IPS-15b (cell line): ENCODE measurements around the gene ZPBP.

Source experiments
- H3K27me3 ChIP-seq: one replicate; pipeline ENCODE4 v1.6.1; 2013; ENCODE audit warnings: low read length; ENCODE audit not compliant: control insufficient read depth, insufficient read depth
- H3K36me3 ChIP-seq: one replicate; pipeline ENCODE4 v1.6.1; 2013; ENCODE audit warnings: low read length; ENCODE audit not compliant: control insufficient read depth, insufficient read depth
- H3K4me1 ChIP-seq: one replicate; pipeline ENCODE4 v1.6.1; 2013; ENCODE audit warnings: mild to moderate bottlenecking, low read length; ENCODE audit not compliant: control insufficient read depth, insufficient read depth
- H3K4me3 ChIP-seq: one replicate; pipeline ENCODE4 v1.5.1; 2013; ENCODE audit warnings: low read depth, low read length
- H3K9ac ChIP-seq: one replicate; pipeline ENCODE4 v1.6.1; 2013; ENCODE audit warnings: low read depth, mild to moderate bottlenecking, low read length
- H3K9me3 ChIP-seq: one replicate; pipeline ENCODE4 v1.6.1; 2013; ENCODE audit warnings: mild to moderate bottlenecking, low read length; ENCODE audit not compliant: control insufficient read depth, insufficient read depth

Gene ZPBP

GRCh38 chr7:50092579-50093491 lies at the start of gene ZPBP:
Gene ZPBP, minus strand, starts transcription at chr7:50093246. Its CDS starts 52 bp downstream, at chr7:50093194.
- Histone ChIP-seq H3K27me3 (peaks cover 5% of the 10 kb centered on the region), H3K36me3 (no peaks in the 10 kb centered on the region), H3K4me1 (no peaks in the 10 kb centered on the region), H3K9ac (no peak within 1 kb of the TSS), H3K9me3 (no peaks in the 10 kb centered on the region), H3K4me3 (peak within 1 kb of the TSS; percentile 43)

- no peak overlapping the region for H3K4me3 ChIP-seq
- no peaks in the 10 kb centered on the region for H3K9me3 ChIP-seq
- no peaks in the 10 kb centered on the region for H3K27me3 ChIP-seq
- H3K36me3 ChIP-seq = no peaks in the 10 kb centered on the region
- no peaks in the 10 kb centered on the region for H3K4me1 ChIP-seq
- H3K9ac ChIP-seq = no peak overlapping the region
These were observed 49.5 kb upstream of the ZPBP start for GRCh38 chr7:50142425-50143017.

- no peaks in the 10 kb centered on the region for H3K4me1 ChIP-seq
- H3K27me3 ChIP-seq = no peaks in the 10 kb centered on the region
- H3K4me3 ChIP-seq = no peak overlapping the region
- no peaks in the 10 kb centered on the region for H3K36me3 ChIP-seq
- H3K9ac ChIP-seq = no peak overlapping the region
- no peaks in the 10 kb centered on the region for H3K9me3 ChIP-seq
These were observed 48.8 kb upstream of the ZPBP start for GRCh38 chr7:50141854-50142253.

- Histone ChIP-seq H3K4me3 (no peak overlapping the region), H3K4me1 (no peaks in the 10 kb centered on the region), H3K9ac (no peak overlapping the region), H3K9me3 (no peaks in the 10 kb centered on the region), H3K36me3 (no peaks in the 10 kb centered on the region), H3K27me3 (no peaks in the 10 kb centered on the region)
These were observed 48.1 kb upstream of the ZPBP start for GRCh38 chr7:50141131-50141530.

GRCh38 chr7:50140688-50141087 lies 47.6 kb upstream of the ZPBP start:
- H3K36me3 ChIP-seq = no peaks in the 10 kb centered on the region
- no peaks in the 10 kb centered on the region for H3K9me3 ChIP-seq
- H3K4me3 ChIP-seq = no peak overlapping the region
- H3K4me1 ChIP-seq = no peaks in the 10 kb centered on the region
- H3K27me3 ChIP-seq = no peaks in the 10 kb centered on the region
- H3K9ac ChIP-seq = no peak overlapping the region

- no peaks in the 10 kb centered on the region for H3K9me3 ChIP-seq
- no peak overlapping the region for H3K4me3 ChIP-seq
- H3K27me3 ChIP-seq = no peaks in the 10 kb centered on the region
- no peak overlapping the region for H3K9ac ChIP-seq
- no peaks in the 10 kb centered on the region for H3K36me3 ChIP-seq
- H3K4me1 ChIP-seq = no peaks in the 10 kb centered on the region
These were observed 45.1 kb upstream of the ZPBP start for GRCh38 chr7:50138101-50138500.

GRCh38 chr7:50125766-50126165 lies 32.7 kb upstream of the ZPBP start:
- Histone ChIP-seq H3K36me3 (no peaks in the 10 kb centered on the region), H3K4me3 (no peak overlapping the region), H3K9me3 (no peaks in the 10 kb centered on the region), H3K4me1 (no peaks in the 10 kb centered on the region), H3K27me3 (no peaks in the 10 kb centered on the region), H3K9ac (no peak overlapping the region)

GRCh38 chr7:50121286-50121685 lies 28.2 kb upstream of the ZPBP start:
- Histone ChIP-seq H3K9ac (no peak overlapping the region), H3K4me1 (no peaks in the 10 kb centered on the region), H3K4me3 (no peak overlapping the region), H3K36me3 (no peaks in the 10 kb centered on the region), H3K9me3 (no peaks in the 10 kb centered on the region), H3K27me3 (no peaks in the 10 kb centered on the region)

- no peaks in the 10 kb centered on the region for H3K36me3 ChIP-seq
- H3K9ac ChIP-seq = no peak overlapping the region
- no peaks in the 10 kb centered on the region for H3K9me3 ChIP-seq
- no peaks in the 10 kb centered on the region for H3K4me1 ChIP-seq
- H3K4me3 ChIP-seq = no peak overlapping the region
- no peaks in the 10 kb centered on the region for H3K27me3 ChIP-seq
These were observed 27.0 kb upstream of the ZPBP start for GRCh38 chr7:50119815-50120637.

GRCh38 chr7:50112250-50112649 lies 19.2 kb upstream of the ZPBP start:
- no peak overlapping the region for H3K9ac ChIP-seq
- no peaks in the 10 kb centered on the region for H3K36me3 ChIP-seq
- H3K9me3 ChIP-seq = no peaks in the 10 kb centered on the region
- H3K4me3 ChIP-seq = no peak overlapping the region
- H3K4me1 ChIP-seq = no peaks in the 10 kb centered on the region
- no peaks in the 10 kb centered on the region for H3K27me3 ChIP-seq

- Histone ChIP-seq H3K4me1 (no peaks in the 10 kb centered on the region), H3K9ac (no peak overlapping the region), H3K4me3 (no peak overlapping the region), H3K27me3 (no peaks in the 10 kb centered on the region), H3K9me3 (no peaks in the 10 kb centered on the region), H3K36me3 (no peaks in the 10 kb centered on the region)
These were observed 8.8 kb upstream of the ZPBP start for GRCh38 chr7:50101873-50102272.
